GM12878 (cell line): ENCODE measurements around the gene EED. TPM values are rescaled to one million over a fixed set of nuclear protein-coding genes. Genes with fewer than 3 reads are reported as not detected.

Experiments used
- ATAC-seq: fragments of 200-7000 bp; cut with Tn5 transposase; 3 replicates; pipeline ENCODE4 v1.9.1; 2020; ENCODE audit warnings: mild to moderate bottlenecking, moderate library complexity
- BruUV-seq: library from RNA; stranded (reverse); fragments of 400-500 nt; replicated peaks from 2 replicates; lab custom pipeline; 2021; lab: Mats Ljungman, UMichigan
- CTCF ChIA-PET: fragments of 300-600 bp; sonication (Branson Sonifier 250); formaldehyde crosslinking; extraction: SDS; loops from one replicate; lab custom pipeline; 2021; ENCODE audit warnings: inconsistent platforms; lab: Yijun Ruan, JAX
- POLR2A ChIA-PET: fragments of 350-600 bp; formaldehyde crosslinking; extraction: SDS; loops from one replicate; lab custom pipeline; 2021; ENCODE audit warnings: inconsistent platforms; lab: Charles Lee
- RAD21 ChIA-PET: fragments of 300-600 bp; sonication (Branson Sonifier 250); formaldehyde crosslinking; loops from one replicate; lab custom pipeline; 2023; ENCODE audit warnings: antibody characterized with exemption; ENCODE audit not compliant: unreplicated experiment; lab: Charles Lee
- SMC1A ChIA-PET: fragments of 300-600 bp; sonication (Branson Sonifier 250); formaldehyde crosslinking; loops from one replicate; lab custom pipeline; 2023; ENCODE audit not compliant: unreplicated experiment, uncharacterized antibody; lab: Charles Lee
- DNase-seq: peaks from one replicate; pipeline ENCODE4 v3.0.0-alpha.2; 2011; ENCODE audit warnings: low read depth, low spot score
- FAIRE-seq: peaks from 3 replicates; lab custom pipeline; 2011; peaks lifted over from hg19 to GRCh38; lab: Jason Lieb, UNC
- H2AFZ ChIP-seq: 2 replicates; pipeline ENCODE4 v1.6.0; 2011; ENCODE audit warnings: low read depth, low read length, control low read depth; ENCODE audit not compliant: control insufficient read depth
- H3K27ac ChIP-seq: 2 replicates; pipeline ENCODE4 v1.5.1; 2011; ENCODE audit warnings: control low read depth; ENCODE audit not compliant: control insufficient read depth, insufficient read depth
- H3K27me3 ChIP-seq, 2 experiments: replicated peaks in 1 of 2; 2 replicates each; pipeline versions ENCODE4 v1.6.0 to v1.6.1; 2011; ENCODE audit warnings: low read length in 1 of 2; ENCODE audit not compliant: control insufficient read depth in 2 of 2, insufficient read depth in 2 of 2
- H3K36me3 ChIP-seq, 2 experiments: 2 replicates each; pipeline ENCODE4 v1.5.1; 2011; ENCODE audit warnings: low read length in 1 of 2; ENCODE audit not compliant: control insufficient read depth in 2 of 2, insufficient read depth in 2 of 2
- H3K4me1 ChIP-seq: 2 replicates; pipeline ENCODE4 v1.6.1; 2011; ENCODE audit warnings: mild to moderate bottlenecking, low read length, moderate library complexity, mixed read lengths; ENCODE audit not compliant: control insufficient read depth, insufficient read depth
- H3K4me2 ChIP-seq: 2 replicates; pipeline ENCODE4 v1.6.0; 2011; ENCODE audit warnings: control low read depth; ENCODE audit not compliant: control insufficient read depth, insufficient read depth
- H3K4me3 ChIP-seq: fragments of 200-600 bp; sonication (generic); 2 replicates; pipeline ENCODE4 v1.5.1; 2016
- H3K79me2 ChIP-seq: 2 replicates; pipeline ENCODE4 v1.6.0; 2011; ENCODE audit warnings: low read length; ENCODE audit not compliant: control insufficient read depth, insufficient read depth
- H3K9ac ChIP-seq: 2 replicates; pipeline ENCODE4 v1.8.0; 2011; ENCODE audit warnings: low read length, control low read depth, mixed read lengths; ENCODE audit not compliant: control insufficient read depth, insufficient read depth
- H3K9me3 ChIP-seq: replicated peaks from 3 replicates; pipeline ENCODE4 v1.5.1; 2011; ENCODE audit warnings: mild to moderate bottlenecking, low read length; ENCODE audit not compliant: control insufficient read depth, insufficient read depth
- H4K20me1 ChIP-seq: 2 replicates; pipeline ENCODE4 v1.6.0; 2011; ENCODE audit not compliant: control insufficient read depth, insufficient read depth
- BRCA1 ChIP-seq: IDR thresholded peaks from 2 replicates; pipeline ENCODE4 v1.6.1; 2011; ENCODE audit warnings: low read depth, low read length, improper control_type of control experiment
- CEBPB ChIP-seq, 2 experiments: fragments of 150-350 bp in 1 of 2; IDR thresholded peaks; 2 replicates each; pipeline ENCODE4 v1.6.1; 2012 to 2014; ENCODE audit warnings: low read depth in 2 of 2, low read length in 2 of 2, borderline replicate concordance in 1 of 2, inconsistent platforms in 1 of 2
- HDGF ChIP-seq: fragments of 450-650 bp; IDR thresholded peaks from 2 replicates; pipeline ENCODE4 v1.6.1; 2016; ENCODE audit warnings: antibody characterized with exemption
- MLLT1 ChIP-seq: fragments of 450-650 bp; IDR thresholded peaks from 2 replicates; pipeline ENCODE4 v1.6.1; 2016; ENCODE audit warnings: mild to moderate bottlenecking
- NR2F1 ChIP-seq: fragments of 450-650 bp; conservative IDR thresholded peaks from 2 replicates; pipeline ENCODE4 v1.6.1; 2017; ENCODE audit warnings: mild to moderate bottlenecking
- PAX5 ChIP-seq: IDR thresholded peaks from 2 replicates; pipeline ENCODE4 v1.6.1; 2011; ENCODE audit warnings: low read depth, low read length, borderline replicate concordance
- PRDM15 ChIP-seq: fragments of 450-650 bp; formaldehyde crosslinking; IDR thresholded peaks from 2 replicates; pipeline ENCODE4 v1.4.0; 2020; ENCODE audit warnings: mild to moderate bottlenecking, moderate library complexity
- SPI1 ChIP-seq: IDR thresholded peaks from 2 replicates; pipeline ENCODE4 v1.6.1; 2011; ENCODE audit warnings: low read depth, mild to moderate bottlenecking, low read length, moderate library complexity, borderline replicate concordance; ENCODE audit not compliant: insufficient read depth
- SRF ChIP-seq, 2 experiments: IDR thresholded peaks; 2 replicates each; pipeline ENCODE4 v1.6.1; 2011; ENCODE audit warnings: low read depth in 2 of 2, low read length in 2 of 2, mild to moderate bottlenecking in 1 of 2, moderate library complexity in 1 of 2
- STAT3 ChIP-seq: IDR thresholded peaks from 2 replicates; pipeline ENCODE4 v1.6.1; 2011; ENCODE audit warnings: low read depth, low read length, improper control_type of control experiment
- TAF1 ChIP-seq: IDR thresholded peaks from 2 replicates; pipeline ENCODE4 v1.6.1; 2011; ENCODE audit warnings: mild to moderate bottlenecking, low read depth, low read length, borderline replicate concordance
- YY1 ChIP-seq: IDR thresholded peaks from 2 replicates; pipeline ENCODE4 v1.6.1; 2011; ENCODE audit warnings: low read depth, mild to moderate bottlenecking, low read length
- ZBED1 ChIP-seq: IDR thresholded peaks from 2 replicates; pipeline ENCODE4 v1.6.1; 2016; ENCODE audit warnings: borderline replicate concordance
- ZBTB11 ChIP-seq: fragments of 450-650 bp; formaldehyde crosslinking; IDR thresholded peaks from 2 replicates; pipeline ENCODE4 v1.5.0; 2022; ENCODE audit warnings: mild to moderate bottlenecking, missing genetic modification characterization
- WGBS: methylation state at CpG from one replicate; pipeline ENCODE4 v1.1.6; 2016; ENCODE audit warnings: low lambda C conversion rate; ENCODE audit not compliant: insufficient replicate concordance, insufficient coverage; ENCODE audit errors: missing lambda C conversion rate; 5-methylcytosine and 5-hydroxymethylcytosine counted together
- in situ Hi-C: fragments of 300-500 bp; cut with MboI; formaldehyde crosslinking; loops from 9 replicates; pipeline ENCODE4 v1.14.3; 2018; ENCODE audit warnings: mixed read lengths
- intact Hi-C: fragments of 100-400 bp; cut with micrococcal nuclease; formaldehyde crosslinking; loops from one replicate; pipeline ENCODE4 v1.14.2; 2022; ENCODE audit not compliant: unreplicated experiment
- polyA plus RNA-seq, 11 experiments: library from polyadenylated mRNA; depleted of rRNA in 4 of 11; unstranded in 6 of 11; stranded (reverse) in 5 of 11; fragments of >200 nt; fragmentation: Nextera tagmentation in 4 of 11; fragmentation: Illumina TruSeq in 1 of 11; extraction: Ambion mirVana in 4 of 11; extraction: Trizol in 1 of 11; gene quantifications; 1 replicate in 1 of 11; 2 replicates in 10 of 11; pipeline versions ENCODE4 v1.2.1 to v1.2.3, GENCODE V29; 2011 to 2016; ENCODE audit warnings: inconsistent platforms in 2 of 11, missing spikeins in 2 of 11, low read depth in 1 of 11
- total RNA-seq, 4 experiments: library from RNA; depleted of rRNA in 3 of 4; stranded (reverse); fragments of >200 nt in 3 of 4; fragmentation: Illumina TruSeq in 1 of 4; extraction: Trizol in 1 of 4; gene quantifications; 2 replicates each; pipeline versions ENCODE4 v1.2.1 to v1.2.3, GENCODE V29; 2013 to 2021

EED gene
- total and polyA plus RNA-seq, 10 of the 15 experiments (the other 5 are each of a cell fraction or from before 2014, with no cell fraction given): 41.5 to 140 (median 72.2) TPM

GRCh38 chr11:86302092-86302793 is 57.7 kb downstream of the EED start, which contains the start of gene HIKESHI:
TSS of gene HIKESHI (plus strand) at chr11:86302240. CDS start at chr11:86302449, 209 bp downstream.
- peak within 1 kb of the TSS; percentile 89 for H3K9ac ChIP-seq
- CTCF ChIA-PET: interaction anchor here (0.6 to 3.1 kb wide), 8 partner anchors 9 to 448 kb away, joined by 3 to 17 read pairs (median 3); no protein-coding TSS in a partner anchor
- H3K4me2 ChIP-seq: peak within 1 kb of the TSS; percentile 81
- intact Hi-C loops (no loop called here), in situ Hi-C loops (no loop called here)
- H3K36me3 ChIP-seq: no peaks in the 10 kb centered on the region
- ATAC-seq (peak; percentile 99), DNase-seq (peak; percentile 76), FAIRE-seq (peak; percentile 92)
- no peaks in the 10 kb centered on the region for H4K20me1 ChIP-seq
- SMC1A ChIA-PET: interaction anchor here (1.1 to 2.6 kb wide), 6 partner anchors 8 to 101 kb away, joined by 4 to 9 read pairs (median 6); no protein-coding TSS in a partner anchor
- POLR2A ChIA-PET: interaction anchor here (0.9 to 1.6 kb wide), 6 partner anchors 9 to 108 kb away, joined by 3 to 7 read pairs (median 4); partner anchors contain the start of gene EED
- 2% methylated on average over 29 of the region's 30 CpGs for WGBS
- no peaks in the 10 kb centered on the region for H3K9me3 ChIP-seq
- H3K4me1 ChIP-seq: 0 out of 2 replicates have a peak, but pooled peaks cover 3% of the 10 kb centered on the region
- peak within 1 kb of the TSS; percentile 87 for H3K27ac ChIP-seq
- BruUV-seq: no TSS peak
- no peaks in the 10 kb centered on the region for H3K27me3 ChIP-seq
- peaks cover 22% of the 10 kb centered on the region for H3K79me2 ChIP-seq
- peak within 1 kb of the TSS; percentile 87 for H3K4me3 ChIP-seq
- H2AFZ ChIP-seq: peak within 1 kb of the TSS; percentile 96
- RAD21 ChIA-PET: interaction anchor here (1.0 to 1.3 kb wide), 3 partner anchors 15 to 447 kb away, joined by 3 to 4 read pairs (median 4); partner anchors contain the start of gene CCDC83
- TF ChIP-seq PRDM15 (CRISPR knock-in tag) (no peak), STAT3 (peak; percentile 69; the same call in 1 of the 2 replicates), SRF (IDR thresholded peaks at IDR 0.05; ENCODE audit: low read depth in 2 of 2, low read length in 2 of 2) (peak; percentile 36 to 89; a peak in 2 of 4 replicates), ZBED1 (no peak), HDGF (peak; percentile 84), CEBPB (IDR thresholded peaks at IDR 0.05; ENCODE audit: borderline replicate concordance in 1 of 2, low read depth in 2 of 2, low read length in 2 of 2) (no peak), SPI1 (no peak), ZBTB11 (CRISPR knock-in tag) (no peak), TAF1 (peak; percentile 77), BRCA1 (no peak), YY1 (peak; percentile 95), MLLT1 (peak; percentile 74), PAX5 (no peak), NR2F1 (peak; percentile 98)
